Tibial nerve (tissue), 3 donors: Measurements from ENCODE around the gene PLPPR3.

Experiments used
- CTCF ChIP-seq, 5 experiments: fragments of 200-600 bp in 3 of 5; fragments of 450-650 bp in 2 of 5; sonication (generic) in 3 of 5; IDR thresholded peaks; one replicate each; pipeline ENCODE4 v1.5.1; 2016 to 2019; ENCODE audit warnings: antibody characterized with exemption in 5 of 5, mild to moderate bottlenecking in 3 of 5, moderate library complexity in 2 of 5
- POLR2A ChIP-seq, 2 donors: fragments of 450-650 bp; IDR thresholded peaks; one replicate each; pipeline ENCODE4 v1.6.1; 2017; ENCODE audit warnings: antibody characterized with exemption in 2 of 2, mild to moderate bottlenecking in 2 of 2, moderate library complexity in 2 of 2

- no peak for TF ChIP-seq CTCF (IDR thresholded peaks at IDR 0.05)
- TF ChIP-seq POLR2A (IDR thresholded peaks at IDR 0.05), result no peak
Measured at GRCh38 chr19:825897-826644, 4.3 kb upstream of the PLPPR3 start.
